GM19351 (cell line): ENCODE results near the gene GLDN.

Experiments used
- ATAC-seq: cut with Tn5 transposase; IDR thresholded peaks from one replicate; pipeline ENCODE4 v1.9.1; 2021; ENCODE audit warnings: mild to moderate bottlenecking, moderate library complexity; ENCODE audit not compliant: unreplicated experiment

GLDN gene

DNA sequence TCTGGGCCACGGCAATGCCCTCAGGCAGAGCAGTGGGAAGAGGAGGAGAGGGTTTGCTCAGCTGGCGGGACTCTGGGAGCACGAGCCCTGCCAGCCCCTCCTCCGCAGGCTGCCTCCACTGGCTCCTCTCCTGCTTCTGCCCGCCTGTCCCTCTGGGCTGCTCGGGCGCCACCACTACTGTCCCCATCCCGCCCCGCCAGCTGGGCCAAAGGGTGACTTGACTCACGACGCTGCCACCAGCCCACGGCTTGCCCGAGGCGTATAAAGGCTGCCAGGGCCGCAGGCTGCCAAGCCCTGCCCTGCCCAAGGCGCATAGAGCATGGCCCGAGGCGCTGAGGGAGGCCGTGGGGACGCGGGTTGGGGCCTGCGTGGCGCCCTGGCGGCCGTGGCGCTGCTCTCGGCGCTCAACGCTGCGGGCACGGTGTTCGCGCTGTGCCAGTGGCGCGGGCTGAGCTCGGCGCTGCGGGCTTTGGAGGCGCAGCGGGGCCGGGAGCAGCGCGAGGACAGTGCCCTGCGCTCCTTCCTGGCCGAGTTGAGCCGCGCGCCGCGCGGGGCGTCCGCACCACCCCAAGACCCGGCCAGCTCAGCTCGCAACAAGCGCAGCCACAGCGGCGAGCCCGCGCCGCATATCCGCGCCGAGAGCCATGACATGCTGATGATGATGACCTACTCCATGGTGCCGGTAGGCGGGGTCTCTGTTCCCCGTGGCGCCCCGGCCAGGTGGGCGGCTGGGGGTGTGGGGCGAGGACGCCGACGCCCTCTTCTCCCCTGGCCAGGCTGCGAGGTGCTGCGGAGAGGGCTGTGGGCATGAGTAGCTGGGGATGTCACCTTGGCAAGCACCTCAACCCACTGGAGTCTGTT, at the start of gene GLDN:
GLDN (plus strand) TSS at position 290 of the 861 bp plus-strand sequence; CDS start at position 320, 30 bp downstream.
- no peak for ATAC-seq

DNA sequence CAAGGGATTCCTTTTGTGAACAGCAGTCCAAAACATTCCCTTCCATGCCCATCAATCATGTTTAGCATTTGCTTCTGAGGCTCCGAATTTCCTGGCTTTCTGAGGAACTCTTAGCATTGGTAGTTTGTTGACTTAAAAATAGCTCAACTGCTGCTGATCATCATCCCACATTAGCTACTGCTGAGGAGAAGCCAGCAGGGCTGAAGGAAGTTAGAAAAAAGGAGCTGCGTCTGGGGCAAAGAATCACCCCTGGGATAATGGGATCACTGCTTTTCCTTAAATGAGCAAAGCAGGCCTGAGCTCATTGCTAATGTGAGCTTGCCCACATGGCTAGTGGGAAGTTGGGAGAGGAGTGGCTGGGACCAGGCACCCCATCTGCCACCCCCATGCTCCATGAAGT, 42.8 kb upstream of the GLDN start:
- ATAC-seq = no peak

GRCh38 chr15:51299187-51300015, 42.1 kb upstream of the GLDN start:
- no peak for ATAC-seq

DNA sequence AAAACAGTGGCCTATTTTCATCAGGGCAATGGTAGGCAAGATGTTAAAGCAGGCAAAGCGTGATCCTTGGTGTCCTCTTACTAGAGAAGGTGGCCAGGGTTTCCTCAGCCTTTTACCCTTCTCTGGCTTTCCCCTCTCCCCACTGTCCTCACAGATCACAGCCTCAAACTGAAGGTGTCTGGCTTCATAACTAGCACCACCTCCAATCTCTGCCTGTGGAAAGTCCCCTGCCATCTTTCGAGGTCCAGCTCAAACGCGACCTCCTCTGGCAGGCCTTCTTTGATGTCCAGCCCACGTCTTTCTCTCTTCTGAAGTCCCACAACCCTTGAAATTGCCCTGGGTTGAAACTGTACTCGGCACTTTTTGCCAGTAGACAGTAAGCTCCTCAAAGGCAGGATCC, 39.0 kb upstream of the GLDN start:
- no peak for ATAC-seq

DNA sequence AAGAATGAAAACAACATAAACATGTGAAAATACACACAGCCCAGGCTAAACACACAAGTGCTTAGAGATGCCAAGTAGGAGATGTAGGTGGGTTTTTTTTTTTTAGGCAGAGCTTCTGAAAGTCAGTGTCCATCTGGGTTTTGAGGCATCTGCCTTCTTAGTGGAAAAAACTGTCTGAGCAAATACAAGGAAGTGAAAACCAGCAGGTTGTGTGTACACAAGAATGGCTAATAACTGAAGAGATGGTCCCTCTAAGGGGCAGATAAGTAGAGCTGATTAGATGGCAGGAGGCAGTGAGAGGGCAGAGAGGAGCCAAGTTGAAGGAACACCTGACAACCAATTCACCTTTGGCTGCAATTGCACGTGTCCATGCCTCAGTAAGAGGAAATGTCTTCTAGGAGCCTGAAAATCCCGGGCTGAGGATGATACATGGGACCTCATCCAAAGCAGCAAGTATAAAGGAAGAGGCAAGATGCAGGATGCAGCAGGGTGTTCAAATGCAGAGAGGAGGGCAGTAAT, 37.9 kb upstream of the GLDN start:
- no peak for ATAC-seq

- ATAC-seq = no peak
These were observed 34.1 kb upstream of the GLDN start for GRCh38 chr15:51307325-51307724.

- ATAC-seq = no peak
These were observed 33.6 kb upstream of the GLDN start for GRCh38 chr15:51307811-51308210.

DNA sequence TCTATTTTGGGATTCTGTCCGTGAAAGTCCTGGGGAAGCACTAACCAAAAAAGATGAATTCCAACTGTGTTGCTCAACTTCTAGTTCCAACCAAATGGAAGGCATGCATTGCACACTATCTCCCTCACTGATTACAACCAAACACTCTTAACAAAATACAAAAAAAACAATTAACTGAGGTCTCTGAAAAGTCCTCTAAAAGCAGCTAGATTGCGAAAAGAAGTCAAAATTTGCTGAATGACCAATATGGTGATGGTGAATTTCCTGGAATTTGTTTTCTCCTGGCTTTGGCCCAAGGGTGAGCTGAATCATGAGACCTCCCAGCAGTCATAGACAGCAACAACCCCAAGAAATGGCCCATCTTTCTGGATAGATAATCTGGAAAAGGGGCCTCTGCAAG, 31.4 kb upstream of the GLDN start:
- ATAC-seq = no peak

GRCh38 chr15:51311510-51311909, 29.9 kb upstream of the GLDN start:
- no peak for ATAC-seq

DNA sequence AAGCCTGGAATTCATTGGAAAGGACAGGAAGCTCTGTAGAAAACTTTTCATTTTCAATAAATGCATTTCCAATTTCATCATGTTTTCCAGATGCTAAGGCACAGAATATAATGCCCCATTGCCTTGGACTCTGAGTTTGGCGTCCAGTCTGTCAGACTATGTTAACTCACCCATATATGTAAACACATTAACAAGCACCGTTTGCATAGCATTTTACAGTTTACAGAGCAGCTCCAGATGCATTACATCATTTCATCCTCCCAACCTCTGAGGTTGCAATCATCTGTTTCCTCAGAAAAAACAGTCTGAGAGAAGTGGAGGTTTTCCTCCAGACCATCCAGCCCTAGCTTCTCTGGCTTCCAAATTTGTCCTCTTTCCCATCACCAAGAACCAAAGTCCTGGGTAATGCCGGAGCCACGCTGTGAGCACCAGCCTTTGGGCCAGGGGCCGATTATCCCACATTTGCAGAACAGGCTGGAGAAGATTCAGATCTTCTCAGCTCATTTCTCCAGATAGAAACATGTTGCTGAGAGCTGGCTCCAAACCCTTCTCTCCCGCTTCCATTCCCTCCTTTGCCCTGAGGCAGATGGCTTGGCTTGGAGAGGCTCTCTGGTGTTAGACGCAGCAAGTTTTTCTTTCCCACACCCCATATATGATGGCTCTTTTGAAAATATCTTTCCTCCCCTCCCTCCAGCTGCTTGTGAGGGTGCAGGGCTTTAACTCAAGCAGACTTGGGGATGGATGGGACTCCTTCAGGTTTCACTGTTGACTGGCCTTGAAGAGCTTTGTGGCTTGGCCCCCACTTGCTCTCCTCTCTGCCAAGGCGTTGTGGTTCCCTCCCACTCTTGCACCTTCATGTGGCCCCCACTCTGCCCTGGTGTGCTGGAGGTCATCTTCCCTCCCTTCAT, 29.0 kb upstream of the GLDN start:
- no peak for ATAC-seq

DNA sequence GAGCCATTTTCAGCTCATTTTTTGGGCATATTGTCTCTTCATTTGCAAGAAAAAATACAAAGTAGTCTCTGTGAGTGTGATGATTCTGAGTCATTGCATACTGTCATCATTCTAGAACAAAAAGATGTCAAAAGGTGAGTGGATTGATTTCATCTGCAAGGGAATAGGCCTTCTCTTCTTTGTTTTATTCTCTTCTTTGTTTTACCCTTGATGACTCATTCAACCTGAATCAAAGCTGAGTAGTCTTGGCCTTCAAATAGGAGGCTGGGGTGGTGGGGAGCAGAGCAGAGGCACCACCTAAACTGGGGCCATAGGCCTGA, 28.4 kb upstream of the GLDN start:
- no peak for ATAC-seq

DNA sequence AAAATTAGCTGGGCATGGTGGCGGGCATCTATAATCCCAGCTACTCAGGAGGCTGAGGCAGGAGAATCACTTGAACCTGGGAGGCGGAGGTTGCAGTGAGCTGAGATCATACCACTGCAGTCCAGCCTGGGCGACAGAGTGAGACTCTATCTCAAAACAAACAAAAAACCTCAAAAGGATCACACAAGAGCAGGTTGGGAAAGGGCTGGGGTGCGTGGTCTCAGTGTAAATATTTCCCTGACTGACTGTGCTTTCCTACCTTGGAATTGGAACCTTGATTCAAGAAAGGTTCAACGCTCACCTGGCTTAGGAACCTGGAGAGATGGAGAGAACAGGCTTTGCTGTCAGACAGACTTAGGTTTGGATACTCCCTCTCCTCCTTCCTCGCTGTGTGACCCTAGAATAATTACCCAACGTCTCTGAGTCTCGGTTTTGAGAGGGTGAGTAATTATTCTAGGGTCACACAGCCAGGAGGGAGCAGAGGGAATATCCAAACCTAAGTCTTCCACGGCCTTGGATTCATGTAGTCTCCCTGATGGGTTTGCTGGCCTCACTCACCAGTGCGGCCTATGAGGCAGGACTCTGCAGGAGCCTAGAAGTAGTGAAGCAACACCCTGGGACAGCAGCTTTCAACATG, 27.7 kb upstream of the GLDN start:
- no peak for ATAC-seq

- no peak for ATAC-seq
These were observed 26.8 kb upstream of the GLDN start for GRCh38 chr15:51314391-51315337.

GRCh38 chr15:51315726-51316125, 25.7 kb upstream of the GLDN start:
- ATAC-seq = no peak

- ATAC-seq = no peak
These were observed 24.8 kb upstream of the GLDN start for GRCh38 chr15:51316636-51317035.

GRCh38 chr15:51318382-51319150, 22.9 kb upstream of the GLDN start:
- ATAC-seq = no peak

- no peak for ATAC-seq
These were observed 21.9 kb upstream of the GLDN start for GRCh38 chr15:51319539-51319938.

DNA sequence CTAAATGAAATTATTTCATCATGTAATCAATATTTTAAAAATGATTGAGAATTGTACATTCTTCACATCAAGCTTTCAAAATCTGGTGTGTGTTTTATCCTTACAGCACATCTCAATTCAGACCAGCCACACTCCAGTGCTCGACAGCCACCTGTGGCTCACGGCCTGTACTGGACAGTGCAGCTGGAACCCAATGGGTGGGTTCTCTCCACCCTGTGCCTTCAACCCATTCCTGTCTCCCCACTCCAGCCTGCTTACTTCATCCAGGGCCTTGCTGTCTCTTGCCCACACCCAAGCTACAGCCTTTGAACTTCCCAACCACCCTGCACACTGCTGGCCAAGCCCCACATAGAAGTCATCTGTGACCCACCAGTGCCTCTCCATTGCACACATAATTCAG, 20.6 kb upstream of the GLDN start:
- no peak for ATAC-seq

DNA sequence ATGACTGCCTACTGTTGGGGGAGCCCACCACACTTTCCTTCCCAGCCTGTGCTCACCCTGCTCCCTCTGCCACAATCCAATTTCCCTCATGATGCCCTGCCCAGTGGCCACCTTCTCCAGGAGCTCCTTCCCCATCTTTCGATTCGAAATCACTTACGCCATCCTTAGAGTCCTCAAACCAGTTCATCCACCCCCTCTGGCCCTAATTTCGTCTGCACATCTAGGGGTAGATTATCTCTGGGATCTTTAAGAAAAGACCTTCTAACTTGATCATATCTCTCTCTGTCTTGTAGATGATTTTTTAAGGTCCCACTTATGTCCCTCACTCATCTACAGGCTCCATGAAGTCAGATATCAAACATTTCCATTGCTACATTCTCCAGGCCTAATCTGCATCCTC, 20.1 kb upstream of the GLDN start:
- no peak for ATAC-seq
